Measurements from ENCODE around the gene DYNLT2.
"Not testable (repeated sequence)": the region's sequence is repeated elsewhere in the genome, so short reads cannot be mapped to it uniquely, and the experiment has no call there.

The DYNLT2 gene

GRCh38 chr6:169726963-169727362, 24.4 kb downstream of the DYNLT2 start:
- DNase-seq, result no peak

- no peak for DNase-seq
Measured at GRCh38 chr6:169726049-169726400, 25.3 kb downstream of the DYNLT2 start.

- DNase-seq, result no peak
Measured at GRCh38 chr6:169725125-169726048, 26.0 kb downstream of the DYNLT2 start.

GRCh38 chr6:169724494-169725124, 26.8 kb downstream of the DYNLT2 start, which contains the start of gene PHF10:
Gene PHF10 (minus strand): TSS chr6:169724500. CDS start chr6:169723931, 569 bp downstream.
- DNase-seq, result no peak

GRCh38 chr6:169723991-169724493, 27.3 kb downstream of the DYNLT2 start:
- DNase-seq, result no peak

- no peak for DNase-seq
Measured at GRCh38 chr6:169723200-169723909, 28.0 kb downstream of the DYNLT2 start.

GRCh38 chr6:169722362-169723199, 28.8 kb downstream of the DYNLT2 start:
- DNase-seq, result no peak

GRCh38 chr6:169720207-169720855, 31.0 kb downstream of the DYNLT2 start:
- no peak for DNase-seq

GRCh38 chr6:169719117-169719516, 32.3 kb downstream of the DYNLT2 start:
- DNase-seq, result no peak

- DNase-seq, result no peak
Measured at GRCh38 chr6:169714595-169714994, 36.8 kb downstream of the DYNLT2 start.

GRCh38 chr6:169714178-169714577, 37.2 kb downstream of the DYNLT2 start:
- DNase-seq, result no peak

- DNase-seq, result no peak
Measured at GRCh38 chr6:169710009-169710408, 41.4 kb downstream of the DYNLT2 start.

- no peak for DNase-seq
Measured at GRCh38 chr6:169709293-169709692, 42.1 kb downstream of the DYNLT2 start.

- no peak for DNase-seq
Measured at GRCh38 chr6:169707772-169708171, 43.6 kb downstream of the DYNLT2 start.

- DNase-seq, result no peak
Measured at GRCh38 chr6:169702840-169703246, 48.5 kb downstream of the DYNLT2 start.

- DNase-seq, result peak; percentile 88
Measured at GRCh38 chr6:169701954-169702839, 49.2 kb downstream of the DYNLT2 start, which contains the start of the genes C6orf120 and WDR27. Gene C6orf120 (plus strand): TSS chr6:169702126. CDS start chr6:169702460, 334 bp downstream. Gene WDR27 (minus strand): TSS chr6:169702029. CDS start chr6:169689005, 13,024 bp downstream.

- DNase-seq, result no peak
Measured at GRCh38 chr6:169701311-169701953, 49.9 kb downstream of the DYNLT2 start.

GRCh38 chr6:169700296-169700695, 51.1 kb downstream of the DYNLT2 start:
- no peak for DNase-seq

- DNase-seq, result not testable (repeated sequence)
Measured at GRCh38 chr6:169697115-169697514, 54.3 kb downstream of the DYNLT2 start.

GRCh38 chr6:169695131-169695530, 56.2 kb downstream of the DYNLT2 start:
- no peak for DNase-seq

Measured in DMS 273 treated with DMSO at 0.1 percent for 48 hours (cell line).